Heart left ventricle (tissue), 16 donors: ENCODE data around the gene SPEG. TPM values are rescaled to one million over a fixed set of nuclear protein-coding genes. Genes with fewer than 3 reads are reported as not detected.

ENCODE experiments used
- ATAC-seq, 4 donors: fragments of 200-7000 bp; cut with Tn5 transposase; one replicate each; pipeline ENCODE4 v1.9.1; 2020 to 2022; ENCODE audit warnings: moderate library complexity in 4 of 4, mild to moderate bottlenecking in 3 of 4, moderate number of reproducible peaks in 1 of 4
- DNase-seq, 5 donors: peaks; one replicate each; pipeline ENCODE4 v3.0.0-alpha.2; 2020
- H3K27ac ChIP-seq, 12 donors: fragments of 200-600 bp; sonication (generic) in 4 of 12; one replicate each; pipeline versions ENCODE4 v1.5.0 to v1.8.0; 2016 to 2022; ENCODE audit warnings: mild to moderate bottlenecking in 2 of 12
- H3K27me3 ChIP-seq, 9 donors: fragments of 200-600 bp; sonication (generic) in 2 of 9; one replicate each; pipeline versions ENCODE4 v1.5.1 to v1.8.0; 2016 to 2022; ENCODE audit warnings: mild to moderate bottlenecking in 3 of 9
- H3K36me3 ChIP-seq, 9 donors: fragments of 200-600 bp; sonication (generic) in 2 of 9; one replicate each; pipeline versions ENCODE4 v1.5.0 to v1.8.0; 2018 to 2022; ENCODE audit warnings: mild to moderate bottlenecking in 2 of 9
- H3K4me1 ChIP-seq, 12 donors: fragments of 200-600 bp; sonication (generic) in 4 of 12; one replicate each; pipeline versions ENCODE4 v1.5.0 to v1.8.0; 2016 to 2022; ENCODE audit warnings: mild to moderate bottlenecking in 3 of 12
- H3K4me3 ChIP-seq, 12 donors: fragments of 200-600 bp; sonication (generic) in 4 of 12; one replicate each; pipeline versions ENCODE4 v1.5.0 to v1.8.0; 2017 to 2022; ENCODE audit warnings: mild to moderate bottlenecking in 9 of 12, moderate library complexity in 4 of 12
- H3K9me3 ChIP-seq, 12 donors: fragments of 200-600 bp; sonication (generic) in 4 of 12; one replicate each; pipeline versions ENCODE4 v1.5.0 to v1.8.0; 2016 to 2022; ENCODE audit warnings: mild to moderate bottlenecking in 1 of 12
- POLR2A ChIP-seq, 2 donors: fragments of 450-650 bp; IDR thresholded peaks; one replicate each; pipeline ENCODE4 v1.6.1; 2017; ENCODE audit warnings: antibody characterized with exemption in 2 of 2, mild to moderate bottlenecking in 2 of 2, moderate library complexity in 2 of 2
- WGBS, 4 donors: extraction: QIAGEN DNeasy Blood & Tissue Kit in 2 of 4; methylation state at CpG; one replicate each; pipeline versions ENCODE4 v1.1.5 to v1.1.7; 2013 to 2018; 5-methylcytosine and 5-hydroxymethylcytosine counted together
- intact Hi-C, 10 donors: fragments of 100-400 bp; cut with DNase I; formaldehyde crosslinking; loops; one replicate each; pipeline versions ENCODE4 v1.11.1 to v1.14.2; 2022
- polyA plus RNA-seq, 2 donors: library from polyadenylated mRNA; stranded (reverse); fragments of 200-250 nt; gene quantifications; one replicate each; pipeline ENCODE4 v1.2.3, GENCODE V29; 2013
- total RNA-seq, 9 donors: library from RNA; depleted of rRNA in 2 of 9; stranded (reverse); fragments of >200 nt in 2 of 9; fragmentation: NEBNext Ultra II Directional in 3 of 9; extraction: Animal tissue kit (Norgen Biotek cat#: 25700) in 3 of 9; gene quantifications; one replicate each; pipeline versions ENCODE4 v1.1.0 to v1.2.4, GENCODE V29; 2016 to 2023
- TF ChIP-seq, protein P1 (sequence below), 12 donors: fragments of 200-600 bp; sonication (generic) in 4 of 12; IDR thresholded peaks; one replicate each; pipeline versions ENCODE4 v1.5.0 to v1.8.0; 2018 to 2022; ENCODE audit warnings: antibody characterized with exemption in 12 of 12, mild to moderate bottlenecking in 5 of 12
- donor health status: ischemic (EF 13 %, LVEDD 7.1; RV severe dilation, severe dysfunction).
- donor health status: healthy with polysubstance abuse.
- donor health status: DM: no; HTN: yes; CAD: no.
- donor health status: DM: no; HTN: no; CAD: no.
- donor health status: ischemic (EF 25% LVEDD 6.9; RV normal size, moderate dysfunction).
- donor health status: ischemic (EF 25% LVEDD 5.7; RV mildly dilated, moderate dysfunction).
- donor health status: healthy.
- donor health status: DM: yes; HTN: yes; CAD: no.
- donor health status: ischemic (EF 35%, LVEDD 5.7; RV mildly dilated, moderate dysfunction).
- donor health status: nonischemic (EF 11% LVEDD 7.7; RV severe dilation, severe dysfunction).
- donor health status: DM: yes; HTN: yes; CAD: no.
- donor health status: PGD.
- donor health status: ischemic (EF 29% LVEDD 5.4; RV normal size, mild dysfunction).
- donor health status: nonischemic (EF 23%, LVEDD 6.1; RV moderate dilation, normal function).

Gene SPEG
- total and polyA plus RNA-seq, 11 donors: 64.8 to 150 (median 108) TPM

DNA sequence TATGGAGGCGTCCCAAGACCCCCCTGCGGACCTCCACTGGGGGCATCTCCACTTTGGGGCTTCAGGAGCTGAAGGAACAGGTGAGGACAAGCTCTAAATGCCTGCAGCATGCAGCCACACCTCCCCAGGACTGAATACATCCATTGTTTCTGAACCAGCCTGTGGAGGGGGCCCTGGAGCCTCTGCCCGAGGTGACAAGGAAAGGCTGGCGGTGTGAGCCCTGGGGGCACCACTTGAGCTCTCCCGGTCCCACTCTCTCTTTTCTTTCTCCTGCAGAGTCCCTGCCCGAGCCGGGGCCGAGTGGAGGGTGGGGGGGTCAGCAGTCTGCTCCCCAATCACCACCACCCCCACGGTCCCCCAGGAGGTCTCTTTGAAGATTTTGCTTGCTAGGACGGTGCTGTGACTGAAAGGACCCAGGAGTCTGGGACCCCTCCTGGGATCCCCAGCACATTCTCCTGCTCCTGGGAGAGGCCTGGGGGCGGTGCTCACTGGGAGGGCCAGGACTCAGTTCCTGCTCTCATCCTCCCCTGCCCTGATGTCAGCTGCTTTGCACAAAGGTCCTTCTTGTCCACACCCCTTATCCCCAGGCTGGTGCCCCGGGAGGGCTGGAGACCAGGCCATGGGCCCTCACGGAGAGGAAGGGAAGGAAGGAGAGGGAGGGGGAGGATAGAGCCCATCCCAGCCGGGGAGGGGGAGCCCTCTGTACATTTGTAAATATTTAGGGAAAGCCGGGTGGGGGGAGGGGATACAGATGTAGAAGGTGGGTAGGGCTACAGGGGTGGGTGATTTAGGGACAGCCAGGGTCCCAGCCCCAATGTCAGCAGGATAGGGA is 103.2 kb downstream of the SPEG start:
- Histone ChIP-seq H3K4me1 (peaks cover 0 to 36% (median 18%) of the 10 kb centered on the region in 12 donors), H3K27me3 (peaks cover 0 to 12% (median 2%) of the 10 kb centered on the region in 9 donors), H3K4me3 (no peak overlapping the region), H3K27ac (peak overlapping the region in 2 of 12 donors; percentile 29), H3K36me3 (peaks cover 0 to 32% (median 27%) of the 10 kb centered on the region in 9 donors), H3K9me3 (no peaks in the 10 kb centered on the region)
- WGBS, 4 donors: 42 to 54% (median 48%) methylated on average over 10 to 14 of the region's 15 CpGs
- DNase-seq: no peak
- TF ChIP-seq, protein P1, sequence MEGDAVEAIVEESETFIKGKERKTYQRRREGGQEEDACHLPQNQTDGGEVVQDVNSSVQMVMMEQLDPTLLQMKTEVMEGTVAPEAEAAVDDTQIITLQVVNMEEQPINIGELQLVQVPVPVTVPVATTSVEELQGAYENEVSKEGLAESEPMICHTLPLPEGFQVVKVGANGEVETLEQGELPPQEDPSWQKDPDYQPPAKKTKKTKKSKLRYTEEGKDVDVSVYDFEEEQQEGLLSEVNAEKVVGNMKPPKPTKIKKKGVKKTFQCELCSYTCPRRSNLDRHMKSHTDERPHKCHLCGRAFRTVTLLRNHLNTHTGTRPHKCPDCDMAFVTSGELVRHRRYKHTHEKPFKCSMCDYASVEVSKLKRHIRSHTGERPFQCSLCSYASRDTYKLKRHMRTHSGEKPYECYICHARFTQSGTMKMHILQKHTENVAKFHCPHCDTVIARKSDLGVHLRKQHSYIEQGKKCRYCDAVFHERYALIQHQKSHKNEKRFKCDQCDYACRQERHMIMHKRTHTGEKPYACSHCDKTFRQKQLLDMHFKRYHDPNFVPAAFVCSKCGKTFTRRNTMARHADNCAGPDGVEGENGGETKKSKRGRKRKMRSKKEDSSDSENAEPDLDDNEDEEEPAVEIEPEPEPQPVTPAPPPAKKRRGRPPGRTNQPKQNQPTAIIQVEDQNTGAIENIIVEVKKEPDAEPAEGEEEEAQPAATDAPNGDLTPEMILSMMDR (IDR thresholded peaks at IDR 0.05): no peak
- intact Hi-C loops: loop anchor here in 1 of 10 donors (5.0 kb wide), 1 partner anchor 149 kb away; no protein-coding TSS in a partner anchor
- no peak for ATAC-seq

DNA sequence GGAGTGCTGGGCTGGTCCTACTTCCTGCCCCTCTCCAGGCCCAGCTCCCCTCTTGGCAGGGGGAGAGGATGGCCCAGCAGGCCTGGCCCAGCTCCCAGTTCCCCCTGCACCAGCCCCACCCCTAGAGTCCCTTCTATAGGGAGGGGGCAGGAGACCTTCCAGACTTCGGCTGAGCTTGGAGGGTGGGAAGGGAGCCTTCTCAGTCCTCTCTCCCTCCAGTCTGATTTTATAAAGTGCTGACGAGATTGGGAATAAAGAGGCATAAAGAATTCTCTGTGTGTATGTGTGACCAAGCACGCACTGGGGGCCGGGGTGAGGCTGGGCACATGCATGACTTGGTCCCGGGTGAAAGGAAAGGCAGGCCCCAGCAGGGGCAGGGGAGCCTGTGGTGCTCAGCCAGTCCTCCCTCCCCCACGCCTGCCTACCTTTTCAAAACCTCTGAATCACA is 103.9 kb downstream of the SPEG start:
- intact Hi-C loops: loop anchor here in 1 of 10 donors (5.0 kb wide), 1 partner anchor 149 kb away; no protein-coding TSS in a partner anchor
- H3K36me3 ChIP-seq: peaks cover 0 to 32% (median 27%) of the 10 kb centered on the region in 9 donors
- no peaks in the 10 kb centered on the region for H3K9me3 ChIP-seq
- H3K27me3 ChIP-seq: peaks cover 0 to 12% (median 0%) of the 10 kb centered on the region in 9 donors
- peak overlapping the region in 2 of 12 donors; percentile 29 for H3K27ac ChIP-seq
- H3K4me3 ChIP-seq: no peak overlapping the region
- TF ChIP-seq POLR2A (IDR thresholded peaks at IDR 0.05): no peak
- TF ChIP-seq, protein P1 (IDR thresholded peaks at IDR 0.05): no peak
- WGBS, 4 donors: 35 to 48% (median 43%) methylated on average over 6 of the region's 6 CpGs
- peaks cover 0 to 42% (median 21%) of the 10 kb centered on the region in 12 donors for H3K4me1 ChIP-seq
- ATAC-seq: no peak
- no peak for DNase-seq

DNA sequence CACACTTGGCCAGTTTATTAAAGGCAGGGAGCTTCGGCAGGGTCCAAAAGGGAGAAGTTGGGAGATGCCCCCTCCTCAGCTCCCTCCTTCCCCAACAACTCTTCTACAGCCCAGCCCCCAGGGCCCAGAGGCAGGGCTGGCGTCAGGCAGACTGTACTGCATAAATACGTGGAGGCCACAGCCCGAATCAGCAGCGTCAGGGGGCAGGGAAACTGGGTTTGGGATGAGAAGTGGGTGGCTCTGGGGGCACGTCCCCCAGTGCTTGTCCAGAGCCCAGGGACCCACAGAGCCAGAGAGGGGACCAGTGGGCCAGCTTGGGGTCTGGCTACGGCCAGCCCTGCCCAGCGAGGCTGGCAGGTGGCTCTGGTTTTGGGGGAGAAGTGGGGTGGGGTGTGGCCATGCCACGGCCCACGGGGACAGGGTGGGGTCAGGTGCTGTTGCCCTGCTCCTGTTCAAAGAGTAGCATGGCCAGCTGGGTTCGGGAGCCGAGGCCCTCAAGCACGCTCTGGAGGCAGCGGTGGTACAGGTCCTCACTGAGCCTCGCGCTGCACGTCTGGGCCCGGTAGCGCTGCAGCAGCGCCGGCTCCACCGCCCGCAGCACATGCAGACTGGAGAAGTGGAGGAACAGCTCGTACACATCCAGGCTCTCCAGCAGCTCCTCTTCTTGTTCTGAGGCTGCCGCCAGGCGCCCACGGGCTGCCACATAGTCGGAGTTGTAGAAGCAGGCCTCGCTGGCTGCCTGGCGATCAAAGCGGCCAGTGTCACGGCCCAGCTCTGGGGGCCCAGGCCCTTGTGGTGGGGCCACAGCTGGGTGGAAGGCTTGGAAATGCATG is 104.5 kb downstream of the SPEG start:
- peaks cover 0 to 32% (median 27%) of the 10 kb centered on the region in 9 donors for H3K36me3 ChIP-seq
- H3K9me3 ChIP-seq: no peaks in the 10 kb centered on the region
- no peak overlapping the region for H3K4me3 ChIP-seq
- TF ChIP-seq, protein P1 (IDR thresholded peaks at IDR 0.05): no peak
- TF ChIP-seq POLR2A (IDR thresholded peaks at IDR 0.05): no peak
- DNase-seq (no peak), ATAC-seq (no peak)
- peak overlapping the region in 1 of 12 donors; percentile 29 for H3K27ac ChIP-seq
- intact Hi-C loops: loop anchor here in 1 of 10 donors (5.0 kb wide), 1 partner anchor 148 kb away; no protein-coding TSS in a partner anchor
- peaks cover 0 to 46% (median 26%) of the 10 kb centered on the region in 12 donors for H3K4me1 ChIP-seq
- WGBS, 4 donors: 87 to 91% (median 88%) methylated on average over 22 to 32 of the region's 32 CpGs
- H3K27me3 ChIP-seq: peaks cover 0 to 13% (median 0%) of the 10 kb centered on the region in 9 donors
